ENCODE results near the gene SYTL3. TPM values are rescaled to one million over a fixed set of nuclear protein-coding genes. Genes with fewer than 3 reads are reported as not detected.

Gene SYTL3
- total RNA-seq, 1 experiment from 2014 or later: 0.86 TPM

DNA sequence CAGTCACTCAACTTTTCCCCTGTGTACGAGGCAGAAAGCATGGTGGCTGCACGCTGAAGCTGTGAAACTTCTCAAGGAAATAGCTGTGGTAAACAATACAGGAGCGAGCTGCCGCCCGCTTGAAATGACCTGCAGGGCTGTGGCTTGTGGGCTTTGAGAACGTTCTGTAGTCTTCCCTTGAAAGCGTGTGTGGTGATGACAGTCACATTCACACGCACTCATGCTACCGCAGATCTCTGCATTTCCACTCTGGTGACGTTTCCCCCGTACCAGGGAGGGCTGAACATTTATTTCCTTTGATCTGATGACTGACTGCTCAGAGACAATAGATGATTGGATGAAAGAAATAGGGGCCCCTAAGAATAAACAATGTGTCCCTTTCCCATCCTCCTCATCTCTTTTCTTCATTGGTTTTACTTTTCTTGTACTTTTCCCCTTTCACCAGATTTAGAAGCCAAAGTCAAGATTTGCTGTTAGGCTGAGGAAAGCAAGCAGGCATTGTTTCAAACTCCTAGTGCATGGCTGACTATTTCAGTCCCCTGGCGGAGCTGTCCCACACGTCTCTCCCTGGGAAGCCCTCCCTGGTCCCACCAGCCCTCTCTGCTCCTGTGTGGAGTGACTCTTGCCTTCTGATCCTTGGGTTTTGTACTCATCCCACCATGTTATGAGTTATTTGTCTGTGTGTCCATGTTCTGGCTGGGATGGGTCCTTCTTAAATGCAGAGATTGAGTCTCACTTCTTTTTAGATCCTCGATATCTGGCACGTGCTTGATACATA, 3.9 kb downstream of the SYTL3 start:
- no peak overlapping the region for H3K4me3 ChIP-seq (ENCODE audit: low read depth, low read length)
- Mint-ChIP-seq H3K27ac (ENCODE audit: unreplicated experiment) (no peak overlapping the region), H3K36me3 (ENCODE audit: insufficient read depth, unreplicated experiment) (no peaks in the 10 kb centered on the region), H3K27me3 (ENCODE audit: insufficient read depth, unreplicated experiment) (no peaks in the 10 kb centered on the region), H3K4me3 (ENCODE audit: unreplicated experiment) (no peak overlapping the region), H3K4me1 (ENCODE audit: low read depth, unreplicated experiment) (peaks cover 7% of the 10 kb centered on the region), H3K9me3 (ENCODE audit: unreplicated experiment) (no peaks in the 10 kb centered on the region)
- no peaks in the 10 kb centered on the region for H3K9me3 ChIP-seq
- no peaks in the 10 kb centered on the region for H3K4me1 ChIP-seq
- intact Hi-C loops (cut with micrococcal nuclease; ENCODE audit: unreplicated experiment): no loop called here
- no TSS peak for BruUV-seq (replicated peaks)
- POLR2A ChIA-PET: no interaction called here
- no peak for DNase-seq
- TF ChIP-seq, protein P1, sequence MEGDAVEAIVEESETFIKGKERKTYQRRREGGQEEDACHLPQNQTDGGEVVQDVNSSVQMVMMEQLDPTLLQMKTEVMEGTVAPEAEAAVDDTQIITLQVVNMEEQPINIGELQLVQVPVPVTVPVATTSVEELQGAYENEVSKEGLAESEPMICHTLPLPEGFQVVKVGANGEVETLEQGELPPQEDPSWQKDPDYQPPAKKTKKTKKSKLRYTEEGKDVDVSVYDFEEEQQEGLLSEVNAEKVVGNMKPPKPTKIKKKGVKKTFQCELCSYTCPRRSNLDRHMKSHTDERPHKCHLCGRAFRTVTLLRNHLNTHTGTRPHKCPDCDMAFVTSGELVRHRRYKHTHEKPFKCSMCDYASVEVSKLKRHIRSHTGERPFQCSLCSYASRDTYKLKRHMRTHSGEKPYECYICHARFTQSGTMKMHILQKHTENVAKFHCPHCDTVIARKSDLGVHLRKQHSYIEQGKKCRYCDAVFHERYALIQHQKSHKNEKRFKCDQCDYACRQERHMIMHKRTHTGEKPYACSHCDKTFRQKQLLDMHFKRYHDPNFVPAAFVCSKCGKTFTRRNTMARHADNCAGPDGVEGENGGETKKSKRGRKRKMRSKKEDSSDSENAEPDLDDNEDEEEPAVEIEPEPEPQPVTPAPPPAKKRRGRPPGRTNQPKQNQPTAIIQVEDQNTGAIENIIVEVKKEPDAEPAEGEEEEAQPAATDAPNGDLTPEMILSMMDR (IDR thresholded peaks at IDR 0.05; ENCODE audit: insufficient read depth in 1 of 2, low read depth in 1 of 2, low read length in 1 of 2, severe bottlenecking in 1 of 2, unreplicated experiment in 1 of 2): no peak
- H3K27me3 ChIP-seq (replicated peaks; ENCODE audit: control insufficient read depth, insufficient read depth, low read length): no peaks in the 10 kb centered on the region
- H3K36me3 ChIP-seq (ENCODE audit: control insufficient read depth, insufficient read depth, low read length): no peaks in the 10 kb centered on the region
- CTCF ChIA-PET: interaction anchor here (0.7 kb wide), 1 partner anchor 37 kb away, joined by 3 read pairs; no protein-coding TSS in a partner anchor

- Histone ChIP-seq H3K9me3 (no peaks in the 10 kb centered on the region), H3K27me3 (replicated peaks; ENCODE audit: control insufficient read depth, insufficient read depth, low read length) (no peaks in the 10 kb centered on the region), H3K4me3 (ENCODE audit: low read depth, low read length) (no peak overlapping the region), H3K4me1 (no peaks in the 10 kb centered on the region), H3K36me3 (ENCODE audit: control insufficient read depth, insufficient read depth, low read length) (no peaks in the 10 kb centered on the region)
- H3K9me3 Mint-ChIP-seq (ENCODE audit: unreplicated experiment): no peaks in the 10 kb centered on the region
- H3K27me3 Mint-ChIP-seq (ENCODE audit: insufficient read depth, unreplicated experiment): no peaks in the 10 kb centered on the region
- H3K4me3 Mint-ChIP-seq (ENCODE audit: unreplicated experiment): no peak overlapping the region
- no peak for DNase-seq
- TF ChIP-seq, protein P1 (IDR thresholded peaks at IDR 0.05; ENCODE audit: insufficient read depth in 1 of 2, low read depth in 1 of 2, low read length in 1 of 2, severe bottlenecking in 1 of 2, unreplicated experiment in 1 of 2): no peak
- no peaks in the 10 kb centered on the region for H3K36me3 Mint-ChIP-seq (ENCODE audit: insufficient read depth, unreplicated experiment)
- CTCF ChIA-PET: no interaction called here
- no TSS peak for BruUV-seq (replicated peaks)
- H3K27ac Mint-ChIP-seq (ENCODE audit: unreplicated experiment): no peak overlapping the region
- intact Hi-C loops (cut with micrococcal nuclease; ENCODE audit: unreplicated experiment): no loop called here
- peaks cover 7% of the 10 kb centered on the region for H3K4me1 Mint-ChIP-seq (ENCODE audit: low read depth, unreplicated experiment)
- POLR2A ChIA-PET: no interaction called here
Observed at GRCh38 chr6:158654498-158654897, 4.6 kb downstream of the SYTL3 start.

- no peak overlapping the region for H3K27ac Mint-ChIP-seq (ENCODE audit: unreplicated experiment)
- no peak overlapping the region for H3K4me3 ChIP-seq (ENCODE audit: low read depth, low read length)
Observed at GRCh38 chr6:158654960-158655489, 5.2 kb downstream of the SYTL3 start.

More at GRCh38 chr6:158654960-158655489, 5.2 kb downstream of the SYTL3 start:
- no peak overlapping the region for H3K4me3 Mint-ChIP-seq (ENCODE audit: unreplicated experiment)
- TF ChIP-seq, protein P1 (IDR thresholded peaks at IDR 0.05; ENCODE audit: insufficient read depth in 1 of 2, low read depth in 1 of 2, low read length in 1 of 2, severe bottlenecking in 1 of 2, unreplicated experiment in 1 of 2): no peak
- ChIA-PET POLR2A (no interaction called here), CTCF (no interaction called here)
- no peak for DNase-seq
- no peaks in the 10 kb centered on the region for H3K27me3 Mint-ChIP-seq (ENCODE audit: insufficient read depth, unreplicated experiment)
- no peaks in the 10 kb centered on the region for H3K9me3 Mint-ChIP-seq (ENCODE audit: unreplicated experiment)
- intact Hi-C loops (cut with micrococcal nuclease; ENCODE audit: unreplicated experiment): no loop called here
- H3K27me3 ChIP-seq (replicated peaks; ENCODE audit: control insufficient read depth, insufficient read depth, low read length): no peaks in the 10 kb centered on the region
- H3K4me1 Mint-ChIP-seq (ENCODE audit: low read depth, unreplicated experiment): peaks cover 7% of the 10 kb centered on the region
- H3K36me3 ChIP-seq (ENCODE audit: control insufficient read depth, insufficient read depth, low read length): no peaks in the 10 kb centered on the region
- H3K36me3 Mint-ChIP-seq (ENCODE audit: insufficient read depth, unreplicated experiment): no peaks in the 10 kb centered on the region
- H3K4me1 ChIP-seq: no peaks in the 10 kb centered on the region
- no peaks in the 10 kb centered on the region for H3K9me3 ChIP-seq
- no TSS peak for BruUV-seq (replicated peaks)

All from Caco-2 (cell line).